Measurements from ENCODE around the gene VAC14. TPM values are rescaled to one million over a fixed set of nuclear protein-coding genes. Genes with fewer than 3 reads are reported as not detected.

Gene VAC14
- total and polyA plus RNA-seq, 2 of the 8 experiments (the other 6 are each of a cell fraction or from before 2014, with no cell fraction given): 56.0 to 108 TPM

DNA sequence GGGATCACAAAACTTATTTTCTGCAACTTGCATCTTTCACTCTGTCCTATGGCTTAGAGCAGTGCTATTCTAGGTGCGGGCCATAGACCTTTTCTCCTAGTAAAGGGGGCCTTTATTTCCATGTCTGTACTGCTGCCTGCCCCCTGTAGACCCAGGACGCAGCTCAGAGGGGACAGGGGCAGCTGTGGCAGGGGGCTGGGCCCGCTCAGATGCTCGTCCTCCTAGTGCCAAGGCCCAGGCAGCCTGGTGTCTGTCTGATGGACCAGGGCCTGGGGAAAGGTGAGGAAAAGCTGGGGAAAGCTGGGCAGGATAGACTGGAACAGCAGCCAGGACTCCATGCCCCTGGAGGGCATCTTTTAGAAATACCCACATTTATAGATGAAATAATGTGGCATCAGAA, 25.6 kb downstream of the VAC14 start (continued):
- TF ChIP-seq, protein P1, sequence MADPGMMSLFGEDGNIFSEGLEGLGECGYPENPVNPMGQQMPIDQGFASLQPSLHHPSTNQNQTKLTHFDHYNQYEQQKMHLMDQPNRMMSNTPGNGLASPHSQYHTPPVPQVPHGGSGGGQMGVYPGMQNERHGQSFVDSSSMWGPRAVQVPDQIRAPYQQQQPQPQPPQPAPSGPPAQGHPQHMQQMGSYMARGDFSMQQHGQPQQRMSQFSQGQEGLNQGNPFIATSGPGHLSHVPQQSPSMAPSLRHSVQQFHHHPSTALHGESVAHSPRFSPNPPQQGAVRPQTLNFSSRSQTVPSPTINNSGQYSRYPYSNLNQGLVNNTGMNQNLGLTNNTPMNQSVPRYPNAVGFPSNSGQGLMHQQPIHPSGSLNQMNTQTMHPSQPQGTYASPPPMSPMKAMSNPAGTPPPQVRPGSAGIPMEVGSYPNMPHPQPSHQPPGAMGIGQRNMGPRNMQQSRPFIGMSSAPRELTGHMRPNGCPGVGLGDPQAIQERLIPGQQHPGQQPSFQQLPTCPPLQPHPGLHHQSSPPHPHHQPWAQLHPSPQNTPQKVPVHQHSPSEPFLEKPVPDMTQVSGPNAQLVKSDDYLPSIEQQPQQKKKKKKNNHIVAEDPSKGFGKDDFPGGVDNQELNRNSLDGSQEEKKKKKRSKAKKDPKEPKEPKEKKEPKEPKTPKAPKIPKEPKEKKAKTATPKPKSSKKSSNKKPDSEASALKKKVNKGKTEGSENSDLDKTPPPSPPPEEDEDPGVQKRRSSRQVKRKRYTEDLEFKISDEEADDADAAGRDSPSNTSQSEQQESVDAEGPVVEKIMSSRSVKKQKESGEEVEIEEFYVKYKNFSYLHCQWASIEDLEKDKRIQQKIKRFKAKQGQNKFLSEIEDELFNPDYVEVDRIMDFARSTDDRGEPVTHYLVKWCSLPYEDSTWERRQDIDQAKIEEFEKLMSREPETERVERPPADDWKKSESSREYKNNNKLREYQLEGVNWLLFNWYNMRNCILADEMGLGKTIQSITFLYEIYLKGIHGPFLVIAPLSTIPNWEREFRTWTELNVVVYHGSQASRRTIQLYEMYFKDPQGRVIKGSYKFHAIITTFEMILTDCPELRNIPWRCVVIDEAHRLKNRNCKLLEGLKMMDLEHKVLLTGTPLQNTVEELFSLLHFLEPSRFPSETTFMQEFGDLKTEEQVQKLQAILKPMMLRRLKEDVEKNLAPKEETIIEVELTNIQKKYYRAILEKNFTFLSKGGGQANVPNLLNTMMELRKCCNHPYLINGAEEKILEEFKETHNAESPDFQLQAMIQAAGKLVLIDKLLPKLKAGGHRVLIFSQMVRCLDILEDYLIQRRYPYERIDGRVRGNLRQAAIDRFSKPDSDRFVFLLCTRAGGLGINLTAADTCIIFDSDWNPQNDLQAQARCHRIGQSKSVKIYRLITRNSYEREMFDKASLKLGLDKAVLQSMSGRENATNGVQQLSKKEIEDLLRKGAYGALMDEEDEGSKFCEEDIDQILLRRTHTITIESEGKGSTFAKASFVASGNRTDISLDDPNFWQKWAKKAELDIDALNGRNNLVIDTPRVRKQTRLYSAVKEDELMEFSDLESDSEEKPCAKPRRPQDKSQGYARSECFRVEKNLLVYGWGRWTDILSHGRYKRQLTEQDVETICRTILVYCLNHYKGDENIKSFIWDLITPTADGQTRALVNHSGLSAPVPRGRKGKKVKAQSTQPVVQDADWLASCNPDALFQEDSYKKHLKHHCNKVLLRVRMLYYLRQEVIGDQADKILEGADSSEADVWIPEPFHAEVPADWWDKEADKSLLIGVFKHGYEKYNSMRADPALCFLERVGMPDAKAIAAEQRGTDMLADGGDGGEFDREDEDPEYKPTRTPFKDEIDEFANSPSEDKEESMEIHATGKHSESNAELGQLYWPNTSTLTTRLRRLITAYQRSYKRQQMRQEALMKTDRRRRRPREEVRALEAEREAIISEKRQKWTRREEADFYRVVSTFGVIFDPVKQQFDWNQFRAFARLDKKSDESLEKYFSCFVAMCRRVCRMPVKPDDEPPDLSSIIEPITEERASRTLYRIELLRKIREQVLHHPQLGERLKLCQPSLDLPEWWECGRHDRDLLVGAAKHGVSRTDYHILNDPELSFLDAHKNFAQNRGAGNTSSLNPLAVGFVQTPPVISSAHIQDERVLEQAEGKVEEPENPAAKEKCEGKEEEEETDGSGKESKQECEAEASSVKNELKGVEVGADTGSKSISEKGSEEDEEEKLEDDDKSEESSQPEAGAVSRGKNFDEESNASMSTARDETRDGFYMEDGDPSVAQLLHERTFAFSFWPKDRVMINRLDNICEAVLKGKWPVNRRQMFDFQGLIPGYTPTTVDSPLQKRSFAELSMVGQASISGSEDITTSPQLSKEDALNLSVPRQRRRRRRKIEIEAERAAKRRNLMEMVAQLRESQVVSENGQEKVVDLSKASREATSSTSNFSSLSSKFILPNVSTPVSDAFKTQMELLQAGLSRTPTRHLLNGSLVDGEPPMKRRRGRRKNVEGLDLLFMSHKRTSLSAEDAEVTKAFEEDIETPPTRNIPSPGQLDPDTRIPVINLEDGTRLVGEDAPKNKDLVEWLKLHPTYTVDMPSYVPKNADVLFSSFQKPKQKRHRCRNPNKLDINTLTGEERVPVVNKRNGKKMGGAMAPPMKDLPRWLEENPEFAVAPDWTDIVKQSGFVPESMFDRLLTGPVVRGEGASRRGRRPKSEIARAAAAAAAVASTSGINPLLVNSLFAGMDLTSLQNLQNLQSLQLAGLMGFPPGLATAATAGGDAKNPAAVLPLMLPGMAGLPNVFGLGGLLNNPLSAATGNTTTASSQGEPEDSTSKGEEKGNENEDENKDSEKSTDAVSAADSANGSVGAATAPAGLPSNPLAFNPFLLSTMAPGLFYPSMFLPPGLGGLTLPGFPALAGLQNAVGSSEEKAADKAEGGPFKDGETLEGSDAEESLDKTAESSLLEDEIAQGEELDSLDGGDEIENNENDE (IDR thresholded peaks at IDR 0.05; ENCODE audit: insufficient replicate concordance, low read length): no peak
- no peak for TF ChIP-seq RXRA (IDR thresholded peaks at IDR 0.05; ENCODE audit: insufficient read depth, low read depth, low read length)
- TF ChIP-seq KDM1A (IDR thresholded peaks at IDR 0.05; ENCODE audit: borderline replicate concordance, low read length): no peak
- TF ChIP-seq, protein P2, sequence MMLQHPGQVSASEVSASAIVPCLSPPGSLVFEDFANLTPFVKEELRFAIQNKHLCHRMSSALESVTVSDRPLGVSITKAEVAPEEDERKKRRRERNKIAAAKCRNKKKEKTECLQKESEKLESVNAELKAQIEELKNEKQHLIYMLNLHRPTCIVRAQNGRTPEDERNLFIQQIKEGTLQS (IDR thresholded peaks at IDR 0.05; ENCODE audit: insufficient read depth, low read depth, low read length): no peak
- no peak for TF ChIP-seq EZH2 (IDR thresholded peaks at IDR 0.05; ENCODE audit: low read depth, low read length, severe bottlenecking)
- no peak for TF ChIP-seq POLR2AphosphoS5 (IDR thresholded peaks at IDR 0.05; ENCODE audit: low read depth, low read length)
